Calu3 (cell line): ENCODE measurements around the gene KLF6. TPM values are rescaled to one million over a fixed set of nuclear protein-coding genes. Genes with fewer than 3 reads are reported as not detected.

Source experiments
- BruUV-seq: library from RNA; stranded (reverse); fragments of 400-500 nt; replicated peaks from 2 replicates; lab custom pipeline; 2021; lab: Mats Ljungman, UMichigan
- CTCF ChIA-PET: fragments of 300-600 bp; sonication (Branson Sonifier 250); formaldehyde crosslinking; loops from one replicate; lab custom pipeline; 2022; ENCODE audit warnings: antibody characterized with exemption; lab: Charles Lee
- DNase-seq: peaks from one replicate; pipeline ENCODE4 v3.0.0; 2022
- H3K27ac Mint-ChIP-seq: one replicate; pipeline ENCODE4 v1.8.0; 2022; ENCODE audit warnings: mixed read lengths; ENCODE audit not compliant: unreplicated experiment
- H3K27me3 Mint-ChIP-seq: one replicate; pipeline ENCODE4 v1.8.0; 2022; ENCODE audit warnings: mixed read lengths; ENCODE audit not compliant: unreplicated experiment
- H3K36me3 Mint-ChIP-seq: one replicate; pipeline ENCODE4 v1.8.0; 2022; ENCODE audit warnings: mild to moderate bottlenecking, moderate library complexity, mixed read lengths; ENCODE audit not compliant: insufficient read depth, unreplicated experiment
- H3K4me1 Mint-ChIP-seq: one replicate; pipeline ENCODE4 v1.8.0; 2022; ENCODE audit warnings: mild to moderate bottlenecking, low read depth, mixed read lengths; ENCODE audit not compliant: unreplicated experiment
- H3K4me3 Mint-ChIP-seq: one replicate; pipeline ENCODE4 v1.8.0; 2022; ENCODE audit warnings: mild to moderate bottlenecking, low read depth, moderate library complexity, mixed read lengths; ENCODE audit not compliant: unreplicated experiment
- H3K9me3 Mint-ChIP-seq: one replicate; pipeline ENCODE4 v1.8.0; 2022; ENCODE audit warnings: low read depth, mixed read lengths; ENCODE audit not compliant: unreplicated experiment
- intact Hi-C: fragments of 100-400 bp; cut with micrococcal nuclease; formaldehyde crosslinking; loops from one replicate; pipeline ENCODE4 v1.10.0; 2022; ENCODE audit not compliant: unreplicated experiment
- total RNA-seq: library from RNA; stranded (reverse); gene quantifications from 2 replicates; pipeline ENCODE4 v1.2.3, GENCODE V29; 2022
- TF ChIP-seq, protein P1 (sequence below): fragments of 200-600 bp; IDR thresholded peaks from one replicate; pipeline ENCODE4 v1.8.0; 2022; ENCODE audit warnings: antibody characterized with exemption; ENCODE audit not compliant: unreplicated experiment

Gene KLF6
- total RNA-seq, 1 experiment from 2014 or later: 140 TPM

DNA sequence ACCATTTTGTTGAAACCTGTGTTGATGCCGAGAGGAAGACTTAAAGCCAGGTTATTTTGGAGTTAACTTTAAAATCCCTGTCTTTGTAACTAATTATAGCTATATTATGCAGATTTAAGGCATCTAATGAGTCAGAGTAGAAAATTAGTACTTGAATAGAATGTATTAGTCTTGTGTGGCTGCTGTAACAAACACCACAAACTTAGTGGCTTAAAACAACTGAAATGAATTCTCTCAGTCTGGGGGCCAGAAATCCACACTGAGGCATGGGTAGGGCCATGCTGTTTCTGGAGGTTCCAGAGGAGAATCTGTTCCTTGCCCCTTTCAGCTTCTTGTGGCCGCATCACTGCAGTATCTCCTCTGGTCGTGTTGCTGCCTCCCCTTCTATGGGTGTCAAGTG, 8.5 kb upstream of the KLF6 start:
- TF ChIP-seq, protein P1, sequence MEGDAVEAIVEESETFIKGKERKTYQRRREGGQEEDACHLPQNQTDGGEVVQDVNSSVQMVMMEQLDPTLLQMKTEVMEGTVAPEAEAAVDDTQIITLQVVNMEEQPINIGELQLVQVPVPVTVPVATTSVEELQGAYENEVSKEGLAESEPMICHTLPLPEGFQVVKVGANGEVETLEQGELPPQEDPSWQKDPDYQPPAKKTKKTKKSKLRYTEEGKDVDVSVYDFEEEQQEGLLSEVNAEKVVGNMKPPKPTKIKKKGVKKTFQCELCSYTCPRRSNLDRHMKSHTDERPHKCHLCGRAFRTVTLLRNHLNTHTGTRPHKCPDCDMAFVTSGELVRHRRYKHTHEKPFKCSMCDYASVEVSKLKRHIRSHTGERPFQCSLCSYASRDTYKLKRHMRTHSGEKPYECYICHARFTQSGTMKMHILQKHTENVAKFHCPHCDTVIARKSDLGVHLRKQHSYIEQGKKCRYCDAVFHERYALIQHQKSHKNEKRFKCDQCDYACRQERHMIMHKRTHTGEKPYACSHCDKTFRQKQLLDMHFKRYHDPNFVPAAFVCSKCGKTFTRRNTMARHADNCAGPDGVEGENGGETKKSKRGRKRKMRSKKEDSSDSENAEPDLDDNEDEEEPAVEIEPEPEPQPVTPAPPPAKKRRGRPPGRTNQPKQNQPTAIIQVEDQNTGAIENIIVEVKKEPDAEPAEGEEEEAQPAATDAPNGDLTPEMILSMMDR: no peak
- DNase-seq: no peak
- BruUV-seq: no TSS peak
- Mint-ChIP-seq H3K27me3 (no peaks in the 10 kb centered on the region), H3K36me3 (no peaks in the 10 kb centered on the region), H3K4me3 (no peak overlapping the region), H3K4me1 (no peaks in the 10 kb centered on the region), H3K27ac (no peak overlapping the region), H3K9me3 (peaks cover 2% of the 10 kb centered on the region)
- intact Hi-C loops: no loop called here
- CTCF ChIA-PET: interaction anchor here (0.5 kb wide), 1 partner anchor 199 kb away, joined by 3 read pairs; no protein-coding TSS in a partner anchor

DNA sequence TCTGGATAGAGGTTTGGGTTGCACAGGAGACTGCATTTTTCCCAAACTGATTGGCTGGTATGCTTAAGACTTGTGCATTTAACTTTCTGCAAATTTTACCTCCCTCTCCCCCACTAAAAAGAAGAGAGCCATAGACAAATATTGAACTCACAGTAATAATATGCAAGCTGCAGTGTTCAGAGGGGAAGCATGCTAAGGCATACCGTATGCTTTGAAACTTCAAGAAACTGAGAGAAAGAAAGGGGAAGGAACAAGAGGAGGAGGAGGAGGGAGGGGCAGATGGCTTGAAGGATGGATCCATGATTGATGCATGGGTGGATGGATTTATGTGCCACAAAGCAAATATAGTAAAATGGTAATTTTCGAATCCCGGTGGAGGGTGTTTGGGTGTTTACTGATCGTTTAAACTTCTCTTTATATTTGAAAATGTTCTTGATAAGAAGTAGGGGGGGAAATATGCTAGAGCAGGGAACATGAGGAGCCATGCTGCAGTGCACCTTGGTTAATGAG, 7.8 kb upstream of the KLF6 start:
- CTCF ChIA-PET: no interaction called here
- Mint-ChIP-seq H3K27ac (no peak overlapping the region), H3K9me3 (peaks cover 2% of the 10 kb centered on the region), H3K4me3 (no peak overlapping the region), H3K36me3 (no peaks in the 10 kb centered on the region), H3K27me3 (no peaks in the 10 kb centered on the region), H3K4me1 (peaks cover 6% of the 10 kb centered on the region)
- TF ChIP-seq, protein P1: no peak
- DNase-seq: no peak
- intact Hi-C loops: no loop called here
- no TSS peak for BruUV-seq

DNA sequence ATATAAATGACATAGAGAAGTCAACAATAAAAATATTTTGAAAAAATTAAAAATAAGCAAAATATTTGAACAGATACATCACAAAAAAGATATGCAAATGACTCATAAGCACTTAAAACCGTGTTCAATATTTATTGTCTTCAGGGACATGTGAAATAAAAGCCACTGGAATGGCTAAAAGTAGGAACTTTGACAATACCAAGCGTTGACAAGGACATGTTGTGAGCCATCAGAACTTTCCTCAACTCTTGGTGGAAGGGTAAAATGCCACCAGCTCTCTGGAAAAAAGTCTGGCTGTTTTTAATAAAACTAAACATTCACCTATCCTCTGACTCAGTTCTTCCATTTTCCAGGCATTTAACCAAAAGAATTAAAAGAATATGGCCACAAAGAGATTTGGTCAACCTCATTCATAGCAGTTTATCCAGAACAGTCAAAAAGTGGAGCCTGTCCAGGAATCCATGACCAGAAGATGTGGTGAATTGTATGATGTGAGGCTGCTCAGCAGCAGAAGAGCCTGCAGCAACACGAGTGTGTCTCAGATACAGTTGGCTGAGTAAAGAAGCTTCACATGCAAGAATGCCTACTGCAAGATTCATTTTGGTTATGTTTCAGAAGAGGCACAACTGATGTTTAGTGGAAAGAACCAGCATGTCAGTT, 7.1 kb upstream of the KLF6 start:
- Mint-ChIP-seq H3K27me3 (no peaks in the 10 kb centered on the region), H3K9me3 (peaks cover 2% of the 10 kb centered on the region), H3K27ac (no peak overlapping the region), H3K4me1 (peaks cover 12% of the 10 kb centered on the region), H3K4me3 (no peak overlapping the region), H3K36me3 (peaks cover under 1% of the 10 kb centered on the region)
- BruUV-seq: no TSS peak
- intact Hi-C loops: no loop called here
- TF ChIP-seq, protein P1: no peak
- no peak for DNase-seq
- CTCF ChIA-PET: no interaction called here

DNA sequence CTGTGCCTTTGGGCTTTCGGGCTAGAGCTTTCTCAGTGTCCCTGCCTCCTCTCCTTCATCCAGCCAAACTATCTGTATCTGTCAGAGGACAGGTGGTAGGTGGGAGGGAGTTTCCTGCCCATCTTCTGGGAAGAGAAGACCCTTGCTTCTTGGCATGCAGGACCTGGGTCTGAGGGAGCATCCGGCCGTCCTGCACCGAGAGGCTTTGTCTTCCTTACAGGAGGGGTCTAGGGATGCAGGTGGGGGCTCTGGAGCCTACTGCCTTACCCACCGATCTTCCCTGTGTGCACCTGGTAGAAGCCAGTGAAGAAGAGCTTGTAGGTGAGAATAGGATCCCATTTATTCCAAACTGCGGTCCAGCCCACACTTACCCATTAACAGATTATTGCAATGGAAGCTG, 5.8 kb upstream of the KLF6 start:
- H3K4me1 Mint-ChIP-seq: peaks cover 25% of the 10 kb centered on the region
- H3K27me3 Mint-ChIP-seq: peaks cover 7% of the 10 kb centered on the region
- intact Hi-C loops: no loop called here
- no peak overlapping the region for H3K27ac Mint-ChIP-seq
- H3K36me3 Mint-ChIP-seq: peaks cover 13% of the 10 kb centered on the region
- CTCF ChIA-PET: no interaction called here
- TF ChIP-seq, protein P1: no peak
- H3K4me3 Mint-ChIP-seq: no peak overlapping the region
- peaks cover 2% of the 10 kb centered on the region for H3K9me3 Mint-ChIP-seq
- no peak for DNase-seq
- BruUV-seq: no TSS peak
